Esophagus squamous epithelium (tissue), 4 donors: ENCODE results near the gene DPP4.

ENCODE experiments used
- POLR2A ChIP-seq, 4 donors: fragments of 450-650 bp; IDR thresholded peaks; one replicate each; pipeline ENCODE4 v1.6.1; 2017; ENCODE audit warnings: antibody characterized with exemption in 4 of 4, mild to moderate bottlenecking in 4 of 4, moderate library complexity in 3 of 4
- TF ChIP-seq, protein P1 (sequence below), 6 experiments: fragments of 450-650 bp in 4 of 6; fragments of 200-600 bp in 2 of 6; sonication (generic) in 2 of 6; IDR thresholded peaks; one replicate each; pipeline ENCODE4 v1.5.1; 2016 to 2019; ENCODE audit warnings: antibody characterized with exemption in 6 of 6, mild to moderate bottlenecking in 4 of 6, moderate library complexity in 4 of 6

DNA sequence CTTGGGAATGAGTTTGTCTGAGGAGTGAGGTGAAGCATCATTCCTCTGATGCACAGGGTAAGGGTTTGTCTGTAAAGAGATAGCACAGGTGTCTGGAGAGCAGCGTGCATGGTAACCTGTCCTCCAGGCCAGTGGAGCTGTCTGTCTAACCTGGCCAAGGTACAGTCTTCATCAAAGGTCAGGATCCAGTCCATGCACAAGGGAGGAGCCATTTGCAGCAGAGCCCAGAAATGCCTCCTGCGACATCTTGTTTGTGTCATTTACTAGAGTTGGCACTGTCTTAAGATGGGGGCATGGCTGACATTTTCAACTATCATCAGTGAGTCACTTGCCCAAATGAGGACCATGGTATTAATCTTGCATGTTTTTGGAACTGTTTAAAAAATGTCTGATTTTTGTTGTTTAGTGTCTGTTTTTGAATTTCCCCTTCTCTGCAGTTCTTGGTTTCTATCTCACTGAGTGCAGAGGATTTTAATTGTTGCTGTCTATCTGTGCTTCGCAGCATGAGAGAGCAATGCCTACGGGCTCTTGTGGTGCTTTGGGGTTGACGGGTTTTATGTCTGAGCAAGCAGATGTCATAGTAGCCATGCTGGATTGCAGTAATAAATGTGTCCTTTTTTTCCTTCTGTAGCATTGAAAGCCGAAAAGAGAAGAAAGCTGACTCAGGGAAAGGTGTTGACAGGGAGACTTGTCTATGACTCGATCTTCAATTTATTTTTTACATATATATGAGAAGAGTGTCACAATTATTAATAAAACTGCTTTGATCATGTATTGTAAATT, 91.3 kb downstream of the DPP4 start:
- TF ChIP-seq, protein P1, sequence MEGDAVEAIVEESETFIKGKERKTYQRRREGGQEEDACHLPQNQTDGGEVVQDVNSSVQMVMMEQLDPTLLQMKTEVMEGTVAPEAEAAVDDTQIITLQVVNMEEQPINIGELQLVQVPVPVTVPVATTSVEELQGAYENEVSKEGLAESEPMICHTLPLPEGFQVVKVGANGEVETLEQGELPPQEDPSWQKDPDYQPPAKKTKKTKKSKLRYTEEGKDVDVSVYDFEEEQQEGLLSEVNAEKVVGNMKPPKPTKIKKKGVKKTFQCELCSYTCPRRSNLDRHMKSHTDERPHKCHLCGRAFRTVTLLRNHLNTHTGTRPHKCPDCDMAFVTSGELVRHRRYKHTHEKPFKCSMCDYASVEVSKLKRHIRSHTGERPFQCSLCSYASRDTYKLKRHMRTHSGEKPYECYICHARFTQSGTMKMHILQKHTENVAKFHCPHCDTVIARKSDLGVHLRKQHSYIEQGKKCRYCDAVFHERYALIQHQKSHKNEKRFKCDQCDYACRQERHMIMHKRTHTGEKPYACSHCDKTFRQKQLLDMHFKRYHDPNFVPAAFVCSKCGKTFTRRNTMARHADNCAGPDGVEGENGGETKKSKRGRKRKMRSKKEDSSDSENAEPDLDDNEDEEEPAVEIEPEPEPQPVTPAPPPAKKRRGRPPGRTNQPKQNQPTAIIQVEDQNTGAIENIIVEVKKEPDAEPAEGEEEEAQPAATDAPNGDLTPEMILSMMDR (IDR thresholded peaks at IDR 0.05), result no peak
- no peak for TF ChIP-seq POLR2A (IDR thresholded peaks at IDR 0.05)
